HG02840 (cell line): Measurements from ENCODE around the gene MACROD1.
"Not testable (repeated sequence)": the region's sequence is repeated elsewhere in the genome, so short reads cannot be mapped to it uniquely, and the experiment has no call there.

Experiments used
- ATAC-seq: cut with Tn5 transposase; IDR thresholded peaks from one replicate; pipeline ENCODE4 v1.9.1; 2021; ENCODE audit warnings: mild to moderate bottlenecking, moderate library complexity, moderate number of reproducible peaks; ENCODE audit not compliant: unreplicated experiment, low FRiP score

Gene MACROD1

GRCh38 chr11:63986156-63986931, 179.6 kb downstream of the MACROD1 start, which contains the start of gene OTUB1:
Gene OTUB1, plus strand, starts transcription at chr11:63986438. Its CDS starts 19 bp downstream, at chr11:63986457.
- peak; percentile 80 for ATAC-seq

DNA sequence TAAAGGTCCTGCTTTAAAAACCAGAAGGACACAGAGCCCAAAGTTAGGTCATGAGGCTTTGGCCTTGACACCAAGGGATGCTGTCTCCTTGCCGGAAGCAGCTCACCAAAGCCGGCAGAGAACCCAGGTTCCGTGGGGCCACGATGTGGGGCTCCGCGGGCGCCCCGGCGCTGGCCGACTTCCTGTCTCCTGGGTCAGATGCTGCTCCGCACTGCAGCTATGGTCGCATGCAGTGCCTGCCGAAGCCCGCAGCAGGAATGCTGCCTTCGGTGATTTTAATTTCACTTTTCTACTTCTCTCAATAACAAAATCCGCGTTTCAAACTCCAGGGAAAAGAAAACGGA, 180.1 kb downstream of the MACROD1 start:
- ATAC-seq: no peak

- no peak for ATAC-seq
Observed at GRCh38 chr11:63979426-63979825, 186.5 kb downstream of the MACROD1 start.

DNA sequence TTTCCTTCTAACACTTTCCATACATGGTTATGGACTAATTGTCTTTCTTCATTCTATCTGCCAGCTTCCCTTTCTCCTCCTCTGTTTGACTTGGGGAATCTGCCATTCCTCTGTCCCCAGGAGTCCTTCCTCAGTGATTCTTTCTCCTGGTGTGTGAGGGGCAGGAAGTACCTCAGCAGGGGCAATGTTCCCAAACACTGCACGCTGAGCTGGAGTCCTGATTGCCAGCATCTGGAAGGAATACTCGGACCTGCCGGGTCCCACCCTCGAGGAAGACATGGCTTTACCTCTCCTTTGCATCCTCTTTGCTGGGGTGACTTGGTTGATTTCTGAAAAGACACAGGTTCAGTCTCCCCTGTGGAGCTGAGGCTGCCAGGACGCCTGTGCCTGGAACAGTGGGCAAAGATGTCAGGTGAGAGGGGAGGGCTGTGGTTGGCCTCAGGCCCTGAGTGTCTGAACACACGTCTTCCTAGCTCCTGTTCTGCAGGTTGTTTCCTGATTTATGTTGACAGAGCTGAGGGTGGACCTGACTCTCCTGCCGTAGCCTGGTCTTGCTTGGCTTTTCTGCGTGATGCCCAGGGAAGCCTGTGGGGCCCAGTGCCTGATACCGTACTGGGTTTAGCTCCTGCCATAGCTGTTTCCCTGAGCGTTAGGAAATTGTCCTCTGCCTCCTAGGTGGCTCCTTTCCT, 187.2 kb downstream of the MACROD1 start:
- ATAC-seq: no peak

DNA sequence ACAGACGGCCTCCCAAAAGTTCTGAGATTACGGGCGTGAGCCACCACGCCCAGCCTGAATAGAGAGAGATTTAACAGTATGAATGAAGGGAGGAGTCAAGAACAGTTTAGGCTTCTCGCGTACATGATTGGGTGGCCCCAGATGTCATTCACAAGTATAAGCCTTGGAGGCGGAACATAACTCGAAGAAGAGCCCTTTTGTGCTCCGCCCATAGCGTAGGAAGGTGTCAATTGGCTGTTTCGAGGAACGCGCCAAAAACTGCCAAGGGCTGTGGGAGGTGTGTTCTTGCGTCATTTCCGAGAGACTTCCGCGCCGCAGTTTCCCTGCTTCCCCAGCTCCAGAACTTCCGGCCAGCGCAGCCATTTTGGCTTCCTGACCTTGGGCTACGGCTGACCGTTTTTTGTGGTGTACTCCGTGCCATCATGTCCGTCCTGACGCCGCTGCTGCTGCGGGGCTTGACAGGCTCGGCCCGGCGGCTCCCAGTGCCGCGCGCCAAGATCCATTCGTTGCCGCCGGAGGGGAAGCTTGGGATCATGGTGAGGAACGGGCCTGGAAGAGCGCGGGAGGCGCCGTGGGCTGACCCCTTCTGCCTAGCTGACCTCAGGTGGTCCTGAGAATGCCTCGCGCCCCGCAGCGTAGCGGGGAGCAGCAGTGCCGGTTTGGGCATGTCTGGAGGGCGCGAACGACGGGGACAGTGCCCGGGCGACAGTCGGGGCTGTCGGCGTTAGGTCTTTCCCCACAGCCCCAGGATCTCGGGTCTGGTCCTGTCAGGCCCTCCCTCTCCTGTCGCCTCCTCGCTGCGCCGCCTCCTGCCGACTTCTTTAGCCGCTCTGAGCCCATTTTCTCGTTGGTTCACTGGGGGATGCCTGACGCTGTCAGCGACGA, 191.4 kb downstream of the MACROD1 start, which contains the start of gene COX8A:
TSS of gene COX8A (plus strand) at position 362 of the 885 bp plus-strand sequence. CDS start at position 423, 61 bp downstream.
- ATAC-seq: peak; percentile 96

- ATAC-seq: not testable (repeated sequence)
Observed at GRCh38 chr11:63973912-63974258, 192.0 kb downstream of the MACROD1 start.

GRCh38 chr11:63970902-63971301, 195.0 kb downstream of the MACROD1 start:
- no peak for ATAC-seq

DNA sequence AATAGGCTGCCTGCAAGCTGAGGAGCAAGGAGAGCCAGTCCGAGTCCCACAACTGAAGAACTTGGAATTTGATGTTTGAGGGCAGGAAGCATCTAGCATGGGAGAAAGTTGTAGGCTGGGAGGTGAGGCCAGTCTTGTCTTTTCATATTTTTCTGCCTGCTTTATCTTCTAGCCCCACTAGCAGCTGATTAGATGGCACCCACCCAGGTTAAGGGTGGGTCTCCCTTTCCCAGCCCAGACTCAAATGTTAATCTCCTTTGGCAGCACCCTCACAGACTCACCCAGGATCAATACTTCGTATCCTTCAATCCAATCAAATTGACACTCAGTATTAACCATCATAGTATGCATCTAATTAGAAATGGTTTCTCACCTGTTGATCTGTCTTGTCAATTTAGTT, 196.5 kb downstream of the MACROD1 start:
- ATAC-seq: no peak

DNA sequence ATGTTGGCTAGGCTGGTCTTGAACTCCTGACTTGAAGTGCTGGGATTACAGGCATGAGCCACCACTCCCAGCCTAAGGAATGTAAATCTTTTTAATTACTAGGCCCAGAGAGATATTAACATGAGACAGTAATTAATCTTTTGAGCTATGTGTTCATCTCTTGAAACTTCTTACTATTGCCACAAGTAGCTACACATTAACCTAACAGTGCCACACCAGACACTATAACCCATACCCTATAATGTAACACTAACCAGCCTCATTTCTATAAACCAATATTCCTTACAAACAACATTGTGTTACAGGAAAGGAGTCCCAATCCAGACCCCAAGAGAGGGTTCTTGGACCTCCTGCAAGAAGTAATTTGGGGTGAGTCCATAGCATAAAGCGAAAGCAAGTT, 199.5 kb downstream of the MACROD1 start:
- ATAC-seq: no peak

- ATAC-seq: not testable (repeated sequence)
Observed at GRCh38 chr11:63963895-63964294, 202.0 kb downstream of the MACROD1 start.

- ATAC-seq: no peak
Observed at GRCh38 chr11:63961608-63962412, 204.1 kb downstream of the MACROD1 start.

DNA sequence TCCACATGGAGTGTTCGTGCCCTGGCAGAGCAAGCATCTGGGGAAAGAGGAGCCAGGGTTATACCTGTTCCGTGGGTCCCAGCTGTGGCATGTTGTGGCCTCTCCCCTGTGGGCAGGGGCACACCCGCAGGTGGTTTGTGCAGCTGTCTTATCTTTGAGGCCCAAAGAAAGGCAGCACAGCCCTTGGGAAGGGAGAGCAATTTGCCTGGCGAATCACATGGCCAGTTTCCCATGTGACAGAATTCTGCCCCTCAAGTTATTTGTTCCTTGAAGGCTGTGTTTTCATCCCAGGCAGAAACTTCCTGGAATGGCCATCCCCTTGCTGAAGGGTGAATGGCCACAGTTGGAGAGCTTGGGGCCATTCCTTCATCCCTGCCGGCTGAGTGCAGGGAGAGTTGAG, 207.9 kb downstream of the MACROD1 start:
- ATAC-seq: no peak

GRCh38 chr11:63952570-63952969, 213.3 kb downstream of the MACROD1 start:
- ATAC-seq: no peak

DNA sequence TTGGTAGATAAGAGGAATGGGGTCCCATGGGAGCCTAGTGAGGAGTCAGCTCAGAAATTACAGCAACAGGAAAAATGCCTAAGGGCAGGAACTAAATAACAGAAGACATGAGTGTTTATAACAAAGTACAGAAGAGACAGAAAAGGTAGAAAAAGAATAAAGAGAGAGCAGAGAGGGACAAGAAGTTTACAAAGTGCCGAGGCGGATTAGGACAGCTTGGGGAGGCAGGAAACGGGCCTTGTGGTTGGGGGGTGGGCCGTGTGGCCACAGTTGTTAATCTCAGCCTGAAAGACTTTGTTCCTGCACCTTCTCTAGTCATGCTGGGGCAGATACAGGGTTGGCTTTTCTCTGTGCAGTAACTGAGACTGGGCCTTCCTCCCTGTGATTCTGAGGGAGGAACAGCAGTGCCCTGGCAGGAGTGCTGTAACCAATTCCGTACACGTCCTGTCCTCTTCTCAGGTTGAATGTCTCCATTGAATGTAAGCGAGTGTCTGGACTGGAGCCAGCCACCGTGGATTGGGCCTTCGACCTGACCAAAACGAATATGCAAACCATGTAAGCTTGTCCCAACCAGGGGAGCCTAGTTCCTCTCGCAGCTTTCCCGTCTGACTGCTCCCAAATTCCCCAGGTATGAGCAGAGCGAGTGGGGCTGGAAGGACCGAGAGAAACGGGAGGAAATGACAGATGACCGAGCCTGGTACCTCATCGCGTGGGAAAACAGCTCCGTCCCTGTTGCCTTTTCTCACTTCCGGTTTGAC, 214.0 kb downstream of the MACROD1 start:
- no peak for ATAC-seq
